ENCODE results near the gene C3orf20.

DNA sequence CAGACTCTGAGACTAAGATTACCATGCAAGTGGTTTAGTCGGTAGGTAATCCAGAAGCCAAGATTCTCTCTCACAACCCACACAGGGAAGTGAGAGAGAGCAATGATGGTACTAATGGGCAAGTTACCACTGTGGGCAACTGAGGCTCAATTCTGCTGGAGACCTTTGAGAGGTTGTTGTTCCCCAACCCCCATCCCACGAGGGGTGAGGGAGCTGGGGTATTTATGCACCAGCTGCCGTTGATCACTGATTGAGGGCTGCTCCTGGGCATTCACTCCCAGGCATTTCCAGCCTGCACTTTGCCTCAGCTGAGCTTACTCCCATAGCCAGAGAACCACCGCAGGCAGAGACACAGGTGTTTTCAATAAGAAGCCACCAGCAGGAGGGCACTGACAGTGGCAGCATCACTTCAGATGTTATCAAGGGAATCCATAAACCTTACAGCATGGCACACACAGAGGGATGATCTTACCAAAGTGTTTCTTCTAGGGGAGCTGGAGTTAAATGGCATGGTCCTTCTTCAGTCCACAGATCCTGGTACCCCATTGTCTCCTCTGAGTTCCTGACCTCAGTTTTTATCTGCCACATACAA lies 38.3 kb upstream of the C3orf20 start:
- TF ChIP-seq POLR2A (IDR thresholded peaks at IDR 0.05; ENCODE audit: low read length) (no peak), GATA1 (IDR thresholded peaks at IDR 0.05; ENCODE audit: low read depth, low read length) (no peak)

All from erythroblast (primary cell).